ENCODE data around the gene TCN1. TPM values are rescaled to one million over a fixed set of nuclear protein-coding genes. Genes with fewer than 3 reads are reported as not detected.

TCN1 gene
- total and polyA plus RNA-seq, 9 of the 15 experiments (the other 6 are each of a cell fraction or from before 2014, with no cell fraction given), result 0.63 to 25.9 (median 8.0) TPM

DNA sequence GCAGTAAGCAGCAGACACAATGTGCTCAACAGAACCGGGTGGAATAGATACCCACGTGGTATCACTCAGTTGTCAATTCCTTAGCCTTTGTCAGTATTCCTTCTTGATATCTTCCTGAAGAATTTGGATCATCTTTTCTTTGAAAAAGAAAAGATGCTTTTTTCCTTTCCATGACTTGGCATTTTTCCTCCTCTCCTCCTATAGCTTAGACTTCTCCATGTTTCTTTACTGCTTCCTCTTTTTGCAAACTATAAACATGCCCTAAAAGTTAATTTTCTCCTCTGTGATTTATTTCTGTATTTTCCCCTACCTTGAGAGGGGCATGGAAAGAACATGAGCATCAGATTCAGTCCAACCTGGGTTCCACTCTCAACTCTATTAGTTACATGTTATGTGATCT, 32.7 kb downstream of the TCN1 start (continued):
- TF ChIP-seq, protein P1, sequence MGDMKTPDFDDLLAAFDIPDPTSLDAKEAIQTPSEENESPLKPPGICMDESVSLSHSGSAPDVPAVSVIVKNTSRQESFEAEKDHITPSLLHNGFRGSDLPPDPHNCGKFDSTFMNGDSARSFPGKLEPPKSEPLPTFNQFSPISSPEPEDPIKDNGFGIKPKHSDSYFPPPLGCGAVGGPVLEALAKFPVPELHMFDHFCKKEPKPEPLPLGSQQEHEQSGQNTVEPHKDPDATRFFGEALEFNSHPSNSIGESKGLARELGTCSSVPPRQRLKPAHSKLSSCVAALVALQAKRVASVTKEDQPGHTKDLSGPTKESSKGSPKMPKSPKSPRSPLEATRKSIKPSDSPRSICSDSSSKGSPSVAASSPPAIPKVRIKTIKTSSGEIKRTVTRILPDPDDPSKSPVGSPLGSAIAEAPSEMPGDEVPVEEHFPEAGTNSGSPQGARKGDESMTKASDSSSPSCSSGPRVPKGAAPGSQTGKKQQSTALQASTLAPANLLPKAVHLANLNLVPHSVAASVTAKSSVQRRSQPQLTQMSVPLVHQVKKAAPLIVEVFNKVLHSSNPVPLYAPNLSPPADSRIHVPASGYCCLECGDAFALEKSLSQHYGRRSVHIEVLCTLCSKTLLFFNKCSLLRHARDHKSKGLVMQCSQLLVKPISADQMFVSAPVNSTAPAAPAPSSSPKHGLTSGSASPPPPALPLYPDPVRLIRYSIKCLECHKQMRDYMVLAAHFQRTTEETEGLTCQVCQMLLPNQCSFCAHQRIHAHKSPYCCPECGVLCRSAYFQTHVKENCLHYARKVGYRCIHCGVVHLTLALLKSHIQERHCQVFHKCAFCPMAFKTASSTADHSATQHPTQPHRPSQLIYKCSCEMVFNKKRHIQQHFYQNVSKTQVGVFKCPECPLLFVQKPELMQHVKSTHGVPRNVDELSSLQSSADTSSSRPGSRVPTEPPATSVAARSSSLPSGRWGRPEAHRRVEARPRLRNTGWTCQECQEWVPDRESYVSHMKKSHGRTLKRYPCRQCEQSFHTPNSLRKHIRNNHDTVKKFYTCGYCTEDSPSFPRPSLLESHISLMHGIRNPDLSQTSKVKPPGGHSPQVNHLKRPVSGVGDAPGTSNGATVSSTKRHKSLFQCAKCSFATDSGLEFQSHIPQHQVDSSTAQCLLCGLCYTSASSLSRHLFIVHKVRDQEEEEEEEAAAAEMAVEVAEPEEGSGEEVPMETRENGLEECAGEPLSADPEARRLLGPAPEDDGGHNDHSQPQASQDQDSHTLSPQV (IDR thresholded peaks at IDR 0.05), result no peak
- TF ChIP-seq ZNF133 (CRISPR knock-in tag; IDR thresholded peaks at IDR 0.05) (no peak), NFE2L1 (tag; IDR thresholded peaks at IDR 0.05; ENCODE audit: borderline replicate concordance, low read depth) (peak; percentile 70), GATAD2A (IDR thresholded peaks at IDR 0.05) (no peak), MAFK (IDR thresholded peaks at IDR 0.05; ENCODE audit: low read length) (peak; percentile 69; the same call in 1 of the 2 replicates), ZNF316 (IDR thresholded peaks at IDR 0.05) (peak; percentile 88), PML (IDR thresholded peaks at IDR 0.05; ENCODE audit: low read length) (no peak), ESRRA (IDR thresholded peaks at IDR 0.05; ENCODE audit: borderline replicate concordance, low read depth) (no peak), NFIC (IDR thresholded peaks at IDR 0.05) (no peak), DMBX1 (CRISPR knock-in tag; IDR thresholded peaks at IDR 0.05; ENCODE audit: borderline replicate concordance) (no peak), KAT8 (IDR thresholded peaks at IDR 0.05; ENCODE audit: low read depth) (no peak), RBBP5 (IDR thresholded peaks at IDR 0.05; ENCODE audit: borderline replicate concordance, insufficient read depth, low read length, poor library complexity, severe bottlenecking) (no peak), MAFG (tag; conservative IDR thresholded peaks at IDR 0.05) (peak; percentile 92), TBL1XR1 (IDR thresholded peaks at IDR 0.05; ENCODE audit: low read length in 2 of 2) (no peak), ILF3 (IDR thresholded peaks at IDR 0.05; ENCODE audit: borderline replicate concordance) (no peak), FOXJ2 (tag; IDR thresholded peaks at IDR 0.05) (no peak), MAFF (IDR thresholded peaks at IDR 0.05; ENCODE audit: low read length) (peak; percentile 81), ZC3H8 (IDR thresholded peaks at IDR 0.05) (no peak), GABPA (tag; conservative IDR thresholded peaks at IDR 0.05; ENCODE audit: low read depth) (no peak), C11orf30 (IDR thresholded peaks at IDR 0.05; ENCODE audit: low read depth) (peak; percentile 80)
- TF ChIP-seq, protein P2, sequence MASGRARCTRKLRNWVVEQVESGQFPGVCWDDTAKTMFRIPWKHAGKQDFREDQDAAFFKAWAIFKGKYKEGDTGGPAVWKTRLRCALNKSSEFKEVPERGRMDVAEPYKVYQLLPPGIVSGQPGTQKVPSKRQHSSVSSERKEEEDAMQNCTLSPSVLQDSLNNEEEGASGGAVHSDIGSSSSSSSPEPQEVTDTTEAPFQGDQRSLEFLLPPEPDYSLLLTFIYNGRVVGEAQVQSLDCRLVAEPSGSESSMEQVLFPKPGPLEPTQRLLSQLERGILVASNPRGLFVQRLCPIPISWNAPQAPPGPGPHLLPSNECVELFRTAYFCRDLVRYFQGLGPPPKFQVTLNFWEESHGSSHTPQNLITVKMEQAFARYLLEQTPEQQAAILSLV (tag; IDR thresholded peaks at IDR 0.05), result no peak
- TF ChIP-seq, protein P3, sequence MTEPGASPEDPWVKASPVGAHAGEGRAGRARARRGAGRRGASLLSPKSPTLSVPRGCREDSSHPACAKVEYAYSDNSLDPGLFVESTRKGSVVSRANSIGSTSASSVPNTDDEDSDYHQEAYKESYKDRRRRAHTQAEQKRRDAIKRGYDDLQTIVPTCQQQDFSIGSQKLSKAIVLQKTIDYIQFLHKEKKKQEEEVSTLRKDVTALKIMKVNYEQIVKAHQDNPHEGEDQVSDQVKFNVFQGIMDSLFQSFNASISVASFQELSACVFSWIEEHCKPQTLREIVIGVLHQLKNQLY (CRISPR knock-in tag; conservative IDR thresholded peaks at IDR 0.05), result no peak
- TF ChIP-seq, protein P4, sequence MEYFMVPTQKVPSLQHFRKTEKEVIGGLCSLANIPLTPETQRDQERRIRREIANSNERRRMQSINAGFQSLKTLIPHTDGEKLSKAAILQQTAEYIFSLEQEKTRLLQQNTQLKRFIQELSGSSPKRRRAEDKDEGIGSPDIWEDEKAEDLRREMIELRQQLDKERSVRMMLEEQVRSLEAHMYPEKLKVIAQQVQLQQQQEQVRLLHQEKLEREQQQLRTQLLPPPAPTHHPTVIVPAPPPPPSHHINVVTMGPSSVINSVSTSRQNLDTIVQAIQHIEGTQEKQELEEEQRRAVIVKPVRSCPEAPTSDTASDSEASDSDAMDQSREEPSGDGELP (CRISPR knock-in tag; IDR thresholded peaks at IDR 0.05; ENCODE audit: borderline replicate concordance), result no peak

All from K562 (cell line).